ENCODE measurements around the gene ZSCAN1.
A peak's percentile ranks its signal among the peaks of the same experiment; 100 is the strongest.

The ZSCAN1 gene

GRCh38 chr19:58040751-58041525 is 7.1 kb downstream of the ZSCAN1 start:
- no peak for DNase-seq (ENCODE audit: low read depth in 2 of 2)

GRCh38 chr19:58042495-58043340 is 8.9 kb downstream of the ZSCAN1 start:
- DNase-seq (ENCODE audit: low read depth in 2 of 2), result no peak

- DNase-seq (ENCODE audit: low read depth in 2 of 2), result no peak
Measured at GRCh38 chr19:58044391-58044790, 10.6 kb downstream of the ZSCAN1 start.

- DNase-seq (ENCODE audit: low read depth in 2 of 2), result no peak
Measured at GRCh38 chr19:58044886-58045285, 11.1 kb downstream of the ZSCAN1 start.

- no peak for DNase-seq (ENCODE audit: low read depth in 2 of 2)
Measured at GRCh38 chr19:58045411-58046050, 11.7 kb downstream of the ZSCAN1 start.

GRCh38 chr19:58046856-58047255 is 13.0 kb downstream of the ZSCAN1 start:
- DNase-seq (ENCODE audit: low read depth in 2 of 2), result no peak

- DNase-seq (ENCODE audit: low read depth in 2 of 2), result no peak
Measured at GRCh38 chr19:58047672-58048071, 13.8 kb downstream of the ZSCAN1 start.

- no peak for DNase-seq (ENCODE audit: low read depth in 2 of 2)
Measured at GRCh38 chr19:58052256-58052655, 18.4 kb downstream of the ZSCAN1 start.

GRCh38 chr19:58053480-58054156 is 19.8 kb downstream of the ZSCAN1 start:
- no peak for DNase-seq (ENCODE audit: low read depth in 2 of 2)

GRCh38 chr19:58054901-58055874 is 21.4 kb downstream of the ZSCAN1 start:
- no peak for DNase-seq (ENCODE audit: low read depth in 2 of 2)

GRCh38 chr19:58056261-58056660 is 22.4 kb downstream of the ZSCAN1 start:
- DNase-seq (ENCODE audit: low read depth in 2 of 2), result no peak

- DNase-seq (ENCODE audit: low read depth in 2 of 2), result no peak
Measured at GRCh38 chr19:58056861-58057260, 23.0 kb downstream of the ZSCAN1 start.

- no peak for DNase-seq (ENCODE audit: low read depth in 2 of 2)
Measured at GRCh38 chr19:58058467-58058866, 24.6 kb downstream of the ZSCAN1 start.

GRCh38 chr19:58059003-58059670 is 25.3 kb downstream of the ZSCAN1 start, which contains the start of gene ZNF135:
Gene ZNF135 (plus strand): TSS chr19:58059282. CDS start chr19:58060003, 721 bp downstream.
- DNase-seq (ENCODE audit: low read depth in 2 of 2), result peak; percentile 34 to 41

GRCh38 chr19:58059671-58060078 is 25.9 kb downstream of the ZSCAN1 start:
- no peak for DNase-seq (ENCODE audit: low read depth in 2 of 2)

- DNase-seq (ENCODE audit: low read depth in 2 of 2), result no peak
Measured at GRCh38 chr19:58060231-58060630, 26.4 kb downstream of the ZSCAN1 start.

GRCh38 chr19:58063712-58064111 is 29.9 kb downstream of the ZSCAN1 start:
- no peak for DNase-seq (ENCODE audit: low read depth in 2 of 2)

- DNase-seq (ENCODE audit: low read depth in 2 of 2), result no peak
Measured at GRCh38 chr19:58067240-58067912, 33.6 kb downstream of the ZSCAN1 start.

GRCh38 chr19:58079792-58080191 is 46.0 kb downstream of the ZSCAN1 start:
- DNase-seq (ENCODE audit: low read depth in 2 of 2), result no peak

All from stimulated activated CD8-positive, alpha-beta memory T cell treated with anti-CD3 and anti-CD28 coated beads, Interleukin-2, amount 100 ng/mL, for 1 hour (primary cell).